HT-29 (cell line): ENCODE data around the gene ALDH16A1. TPM values are rescaled to one million over a fixed set of nuclear protein-coding genes. Genes with fewer than 3 reads are reported as not detected.
A peak's percentile ranks its signal among the peaks of the same experiment; 100 is the strongest.

ENCODE experiments used
- DNase-seq: peaks from one replicate; pipeline ENCODE4 v3.0.0-alpha.2; 2015; ENCODE audit warnings: low spot score
- total RNA-seq: library from RNA; depleted of rRNA; stranded (reverse); fragments of >200 nt; shearing (Covaris generic); gene quantifications from 2 replicates; pipeline ENCODE4 v1.2.3, GENCODE V29; 2014; rRNA removed

Gene ALDH16A1
- 214 and 224 TPM in 2 replicates for total RNA-seq

DNA sequence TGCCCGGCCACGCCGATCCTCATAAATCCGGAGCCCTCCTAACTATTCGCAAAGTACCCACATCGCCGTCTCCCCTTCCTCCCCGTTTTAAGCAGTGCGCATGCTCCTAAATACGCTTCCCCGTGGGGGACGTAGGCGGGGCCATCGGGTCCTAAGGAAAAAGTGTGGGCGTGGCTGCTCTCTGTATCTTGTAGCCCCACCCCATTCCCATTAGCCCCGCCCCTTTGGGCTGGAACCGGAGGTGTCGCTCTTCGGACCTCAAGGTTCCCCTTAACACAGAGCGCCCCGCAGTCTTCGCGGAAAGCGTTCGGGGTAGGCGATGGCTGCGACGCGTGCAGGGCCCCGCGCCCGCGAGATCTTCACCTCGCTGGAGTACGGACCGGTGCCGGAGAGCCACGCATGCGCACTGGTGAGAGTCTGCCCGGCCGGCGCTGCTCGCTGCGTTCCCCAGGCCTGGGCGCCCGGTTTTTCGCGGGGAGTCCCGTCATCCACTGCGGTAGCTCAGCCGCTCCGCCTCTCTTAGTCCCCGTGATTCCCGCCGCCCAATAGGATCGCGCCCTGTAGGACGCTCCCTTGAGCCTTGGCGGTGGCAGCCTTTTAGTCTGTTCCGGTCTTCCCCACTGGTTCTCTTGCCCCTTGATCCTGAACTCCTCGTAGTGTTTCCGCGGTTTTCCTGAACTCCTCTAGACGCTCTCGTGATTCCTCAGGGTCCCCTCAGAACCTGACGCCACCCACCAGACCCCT is at the start of gene ALDH16A1:
Gene ALDH16A1, plus strand, starts transcription at position 213 of the 744 bp plus-strand sequence. Its CDS starts 107 bp downstream, at position 320.
- peak; percentile 100 for DNase-seq

DNA sequence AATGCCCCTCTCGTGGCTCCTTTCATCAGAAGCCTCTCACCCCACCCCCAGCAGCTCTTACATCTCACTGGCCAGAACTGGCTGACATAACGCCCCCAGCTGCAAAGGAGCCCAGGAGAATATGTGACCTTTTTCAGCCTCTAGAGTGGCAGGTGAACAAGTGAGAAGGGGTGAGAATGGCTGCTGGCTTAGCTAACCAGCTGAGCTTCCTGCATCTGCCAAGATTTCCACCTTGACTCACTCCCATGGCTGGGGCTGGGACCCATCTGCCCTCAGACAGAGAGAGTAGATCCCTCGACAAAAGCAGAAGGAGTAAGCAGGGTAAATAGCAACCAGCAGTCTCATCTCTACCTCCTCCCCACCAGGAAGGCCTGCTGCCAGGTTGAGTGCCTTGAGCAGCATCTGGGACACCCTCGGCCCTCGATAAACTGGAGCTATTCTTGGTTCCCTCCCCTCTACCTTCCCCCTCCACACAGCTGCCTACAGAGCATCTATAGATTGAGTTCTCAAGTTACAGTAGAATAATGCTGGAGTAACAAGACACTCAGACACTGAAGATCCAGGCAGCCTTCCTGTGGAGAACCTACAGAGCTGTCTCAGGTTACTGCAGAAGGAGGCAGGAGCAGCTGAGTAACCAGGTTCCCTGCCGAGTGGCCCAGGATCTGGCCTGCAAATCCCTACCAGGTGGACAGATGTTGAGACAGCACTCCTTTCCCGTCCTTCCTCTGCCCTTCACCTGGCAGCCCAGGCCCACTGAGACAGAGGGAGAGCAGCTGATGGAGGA is 49.4 kb upstream of the ALDH16A1 start:
- no peak for DNase-seq

DNA sequence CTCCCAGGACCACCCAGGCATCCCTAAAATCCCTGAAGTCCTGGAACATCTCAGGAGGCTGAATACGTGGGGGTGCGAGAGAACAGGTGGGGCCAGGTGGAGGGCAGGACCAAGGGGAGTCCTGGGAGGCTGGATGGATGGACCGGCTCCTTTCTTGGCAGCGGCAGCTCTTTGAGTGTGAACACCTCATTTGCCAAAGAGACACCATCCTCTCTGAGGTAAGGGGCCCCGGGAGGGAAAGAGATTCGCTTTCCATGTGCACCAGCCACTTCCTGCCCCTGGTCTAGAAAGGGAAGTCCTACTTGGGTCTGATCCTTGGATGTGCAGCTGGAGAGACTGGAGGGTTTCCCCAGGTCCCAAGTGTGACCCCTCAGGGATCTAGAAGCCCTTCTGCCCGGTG is 45.9 kb upstream of the ALDH16A1 start:
- no peak for DNase-seq

DNA sequence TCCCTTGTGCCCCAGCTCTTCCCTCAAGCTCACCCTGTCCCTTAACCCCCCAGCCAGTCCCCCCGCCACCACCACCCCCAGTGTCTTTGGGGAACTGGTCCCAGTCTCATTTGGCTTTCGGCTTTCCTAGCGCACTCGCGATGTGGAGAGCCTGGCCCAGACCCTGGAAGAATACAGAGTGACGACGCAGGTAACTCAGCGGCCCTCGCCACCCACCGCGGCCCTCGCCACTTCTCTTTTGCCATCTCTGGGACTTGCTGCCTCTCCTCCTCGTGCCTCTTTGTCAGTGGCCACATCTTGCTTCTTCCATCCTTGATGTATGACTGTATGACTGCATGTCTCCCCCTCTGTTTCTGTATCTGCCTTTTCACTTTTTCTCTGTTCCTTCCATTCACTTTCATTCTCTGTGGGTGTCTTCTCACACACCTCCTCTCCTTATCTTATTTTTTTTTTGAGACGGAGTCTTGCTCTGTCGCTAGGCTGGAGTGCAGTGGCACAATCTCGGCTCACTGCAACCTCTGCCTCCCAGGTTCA is 45.5 kb upstream of the ALDH16A1 start:
- no peak for DNase-seq

DNA sequence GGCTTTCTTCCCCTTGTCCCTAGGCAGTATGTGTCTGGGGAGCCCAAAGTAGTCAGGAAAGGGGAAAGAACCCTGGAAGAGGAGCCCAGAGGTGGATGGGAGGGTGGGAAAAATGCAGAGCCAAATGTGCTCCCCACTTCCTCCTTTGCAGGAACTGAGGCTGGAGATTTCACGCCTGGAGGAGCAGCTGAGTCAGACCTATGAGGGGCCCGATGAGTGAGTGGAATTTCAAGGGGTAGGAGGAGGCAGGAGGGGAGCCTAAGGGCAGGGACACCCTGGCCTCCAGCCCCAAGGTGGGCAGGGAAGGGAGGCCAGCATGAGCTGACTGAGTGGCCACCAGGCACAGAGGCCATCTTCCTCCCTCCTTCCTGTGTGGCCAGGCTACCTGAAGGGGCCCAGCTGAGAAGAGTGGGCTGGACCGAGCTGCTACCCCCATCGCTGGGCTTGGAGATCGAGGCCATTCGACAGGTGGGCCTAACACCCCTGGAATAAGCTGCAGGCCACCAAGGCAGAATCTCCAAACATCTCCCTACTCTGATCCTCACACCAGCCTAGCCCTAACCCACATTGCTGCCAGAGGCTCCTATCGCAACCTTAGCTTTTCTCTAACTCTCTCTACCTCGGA is 44.1 kb upstream of the ALDH16A1 start:
- DNase-seq: no peak

DNA sequence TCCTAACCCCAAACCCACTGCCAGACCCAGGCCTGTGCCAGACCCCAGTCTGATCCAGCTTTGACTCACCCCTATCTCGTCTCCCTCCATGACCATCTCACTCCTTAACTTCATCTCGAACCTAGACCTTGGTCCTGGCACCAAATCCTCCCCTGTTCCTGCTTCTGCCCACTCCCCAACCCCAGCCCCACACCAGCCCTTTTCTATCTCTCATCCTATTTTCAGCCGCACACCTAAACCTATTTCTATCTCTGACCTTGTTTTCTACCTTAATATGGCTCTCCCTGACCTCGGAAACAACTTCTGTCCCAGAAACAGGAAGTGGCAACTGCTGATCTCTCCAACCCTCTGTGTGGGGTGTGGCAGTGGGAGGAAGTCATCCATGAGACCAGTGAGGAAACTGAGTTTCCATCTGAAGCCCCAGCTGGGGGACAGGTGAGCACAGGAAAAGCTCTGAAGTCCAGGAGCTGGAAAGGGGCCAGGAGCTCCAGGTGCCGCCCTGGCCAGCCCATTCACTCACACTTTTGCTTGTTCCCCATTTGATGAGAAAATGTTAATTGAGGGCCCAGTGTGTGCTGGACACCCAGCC is 43.5 kb upstream of the ALDH16A1 start:
- DNase-seq: no peak

DNA sequence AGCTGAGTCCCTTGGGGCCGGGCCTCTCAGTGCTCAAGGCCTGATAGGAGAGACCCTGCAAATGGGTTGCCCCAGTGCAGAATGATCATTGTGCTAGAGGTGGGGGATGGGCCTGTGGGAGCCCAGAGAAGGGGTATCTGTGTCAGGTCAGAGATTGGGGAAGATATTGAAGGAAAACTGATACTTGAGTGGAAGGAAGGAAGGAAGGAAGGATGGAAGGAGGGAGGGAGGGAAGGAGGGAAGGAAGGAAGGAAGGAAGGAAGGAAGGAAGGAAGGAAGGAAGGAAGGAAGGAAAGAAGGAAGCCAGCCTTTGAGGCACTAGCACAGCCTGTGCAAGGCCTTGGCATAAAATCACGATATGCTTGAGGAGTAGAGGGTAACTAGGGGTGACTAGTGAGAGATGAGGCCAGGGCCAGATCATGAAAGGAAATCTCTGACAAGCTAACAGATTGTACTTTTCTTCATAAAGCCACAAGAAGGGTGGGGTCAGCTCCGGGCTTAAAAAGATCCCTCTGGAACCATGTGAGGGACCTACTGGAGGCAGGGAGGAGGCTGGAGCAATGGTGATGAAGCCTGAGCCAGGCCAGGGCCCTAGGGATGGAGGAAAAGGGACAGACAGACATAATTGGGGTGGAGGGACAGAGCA is 41.2 kb upstream of the ALDH16A1 start:
- no peak for DNase-seq

DNA sequence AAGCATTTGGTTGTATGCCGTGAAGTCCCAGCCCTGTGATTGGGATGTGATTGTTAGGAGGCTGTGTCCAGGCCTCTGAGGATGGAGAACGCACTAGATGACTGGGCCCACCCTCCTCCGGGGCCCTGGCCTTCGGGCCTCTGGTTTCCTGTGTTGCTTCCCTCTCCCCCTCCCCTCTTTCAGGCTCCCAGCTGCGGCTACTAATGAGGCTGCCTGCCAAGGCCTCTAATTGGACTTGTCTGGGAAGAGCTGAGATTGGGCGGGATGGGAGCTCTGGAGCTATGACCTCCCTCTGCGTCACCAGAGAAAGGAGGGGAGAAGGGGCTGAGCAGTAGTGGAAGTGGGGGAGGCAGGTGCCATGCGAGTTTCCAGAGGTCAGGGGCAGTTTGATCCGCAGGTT is 39.7 kb upstream of the ALDH16A1 start:
- no peak for DNase-seq

DNA sequence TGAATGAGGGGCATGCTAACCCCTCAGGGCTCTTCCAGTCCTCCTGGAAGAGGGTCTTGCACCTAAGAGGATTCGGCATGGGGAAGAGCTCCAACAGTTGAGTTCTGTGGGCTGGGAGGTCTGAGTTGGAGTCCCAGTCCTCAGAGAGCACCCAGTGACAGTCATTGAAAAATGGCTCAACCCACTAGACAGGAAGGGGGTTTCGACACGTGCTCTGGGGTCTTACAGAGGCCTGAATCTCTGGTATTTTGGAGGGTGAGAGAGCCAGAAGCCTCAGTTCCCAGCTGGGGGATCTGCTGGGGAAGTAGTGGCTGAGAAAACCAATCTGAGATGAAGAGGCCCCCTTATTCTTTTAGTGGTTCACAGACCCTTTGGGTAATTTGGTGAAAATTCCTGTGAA is 38.8 kb upstream of the ALDH16A1 start:
- no peak for DNase-seq

DNA sequence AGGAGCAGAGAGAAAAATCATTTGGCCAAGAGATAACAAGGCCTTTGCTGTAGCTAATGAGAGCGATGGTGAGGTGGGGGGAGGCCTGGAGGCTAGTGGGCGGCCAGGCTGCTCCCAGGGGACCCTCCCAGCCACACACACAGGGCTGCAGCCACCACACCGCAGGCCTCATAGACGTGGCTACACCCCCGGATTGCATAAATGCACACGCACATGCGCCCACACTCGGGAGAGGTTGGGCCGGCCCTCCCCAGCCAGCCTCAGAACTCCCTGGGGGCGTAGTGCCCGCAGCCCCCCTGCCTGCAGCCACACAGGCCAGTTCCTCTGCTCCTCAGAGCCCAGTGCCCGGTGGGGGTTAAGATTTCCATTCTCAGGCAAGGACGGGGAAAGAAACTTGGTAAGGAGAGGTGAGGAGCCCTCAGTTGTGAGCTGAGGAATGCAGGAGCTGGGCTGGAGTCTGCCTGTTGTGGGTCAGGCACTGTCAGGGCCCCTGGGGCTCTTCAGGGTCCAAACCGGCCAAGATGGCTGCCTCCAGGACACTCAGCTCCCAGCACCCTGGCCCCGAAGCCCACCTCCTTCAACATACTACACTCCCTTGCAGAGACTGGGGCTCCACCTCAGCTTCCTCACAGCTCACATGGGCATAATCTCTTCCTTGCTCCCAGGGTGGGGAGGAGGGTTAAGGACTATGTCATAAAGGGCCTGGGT is 37.8 kb upstream of the ALDH16A1 start:
- DNase-seq: no peak

DNA sequence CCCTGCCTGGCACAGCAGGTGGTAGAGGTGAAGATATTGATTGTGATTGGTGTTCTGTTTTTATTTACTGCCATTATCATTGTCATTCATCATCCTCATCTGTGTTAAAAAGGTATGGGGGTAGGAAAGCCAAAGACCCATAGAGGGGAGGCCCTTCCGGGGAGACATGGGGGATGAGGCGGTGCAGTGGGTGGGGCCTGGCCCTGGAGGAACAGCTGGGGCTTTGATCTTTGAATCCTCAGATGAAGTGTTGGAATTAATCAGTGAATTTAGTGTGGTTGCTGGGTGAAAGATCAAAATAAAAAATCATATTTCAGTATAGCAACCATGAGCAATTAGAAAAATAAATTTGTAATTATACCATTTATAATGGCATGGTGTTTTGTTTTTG is 37.2 kb upstream of the ALDH16A1 start:
- DNase-seq: no peak

DNA sequence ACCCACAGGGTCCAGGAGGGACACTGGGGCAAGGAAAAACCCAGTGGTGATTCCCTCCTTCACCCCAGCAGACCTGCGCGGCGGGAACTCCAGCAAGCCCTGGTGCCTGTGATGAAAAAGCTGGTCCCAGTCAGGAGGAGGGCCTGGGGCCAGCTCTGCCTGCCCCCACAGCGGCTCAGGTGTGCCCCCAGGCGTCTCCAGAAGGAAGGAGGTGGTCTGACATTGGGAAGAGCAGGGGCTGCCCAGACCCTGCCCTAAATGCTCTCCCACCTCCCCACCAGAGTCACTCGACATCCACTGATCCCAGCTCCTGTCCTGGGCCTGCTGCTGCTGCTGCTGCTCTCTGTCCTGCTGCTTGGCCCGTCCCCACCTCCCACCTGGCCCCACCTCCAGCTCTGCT is 35.9 kb upstream of the ALDH16A1 start:
- DNase-seq: no peak

DNA sequence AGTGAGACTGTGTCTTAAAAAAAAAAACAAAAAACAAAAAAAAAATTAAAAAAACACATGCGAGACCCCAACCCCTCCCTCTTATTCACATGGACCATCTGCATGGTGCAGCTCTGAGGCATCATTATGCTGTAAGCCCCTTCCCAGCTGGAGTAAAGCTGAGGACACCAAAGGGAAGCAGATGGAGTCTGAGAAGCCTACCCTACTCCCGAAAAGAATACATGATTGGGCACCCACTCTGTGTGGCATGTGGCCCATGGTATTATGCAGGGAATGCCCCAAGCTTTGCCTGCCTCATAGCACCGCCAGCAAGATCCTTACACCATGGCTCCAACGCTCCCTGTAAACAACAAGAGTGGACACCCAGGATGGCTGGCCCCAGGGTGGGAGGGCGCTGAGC is 34.5 kb upstream of the ALDH16A1 start:
- no peak for DNase-seq

DNA sequence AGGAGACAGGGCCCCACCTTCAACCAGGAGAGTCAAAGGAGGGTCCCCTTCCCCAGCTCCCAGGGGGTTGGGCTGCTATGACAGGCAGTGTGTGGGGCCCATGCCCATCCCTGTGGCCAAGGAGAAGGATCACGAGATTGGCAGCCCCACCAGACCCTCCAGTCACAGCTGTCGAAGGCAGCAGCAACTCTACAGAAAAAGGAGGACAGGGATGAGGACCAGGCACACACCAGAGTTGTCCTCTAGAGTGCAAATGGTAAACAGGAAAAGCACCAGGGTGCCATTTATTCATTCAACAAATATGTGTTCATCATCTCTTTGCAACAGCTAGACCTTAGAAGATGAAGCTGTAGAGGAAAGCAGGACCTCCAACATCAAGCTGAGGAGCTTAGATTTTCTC is 33.9 kb upstream of the ALDH16A1 start:
- no peak for DNase-seq

DNA sequence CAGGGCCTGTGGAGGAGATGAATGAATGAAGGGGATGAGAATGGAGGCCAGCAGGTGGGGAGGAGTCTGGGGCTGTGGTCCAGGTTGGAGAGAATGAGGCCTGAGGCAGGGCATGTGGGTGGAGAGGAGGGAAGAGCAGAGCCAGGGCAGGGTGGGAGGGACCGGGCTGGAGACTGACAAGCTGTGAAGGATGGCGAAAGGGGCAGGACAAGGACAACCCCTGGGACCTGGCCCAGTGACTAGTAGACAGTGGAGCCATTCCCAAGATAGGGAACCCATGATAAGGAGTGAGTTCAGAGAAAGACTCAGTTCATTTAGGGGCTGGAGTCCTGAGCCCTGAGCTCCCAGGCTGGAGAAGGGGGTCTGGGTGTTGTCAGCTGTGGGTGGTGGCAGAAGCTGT is 32.8 kb upstream of the ALDH16A1 start:
- no peak for DNase-seq

DNA sequence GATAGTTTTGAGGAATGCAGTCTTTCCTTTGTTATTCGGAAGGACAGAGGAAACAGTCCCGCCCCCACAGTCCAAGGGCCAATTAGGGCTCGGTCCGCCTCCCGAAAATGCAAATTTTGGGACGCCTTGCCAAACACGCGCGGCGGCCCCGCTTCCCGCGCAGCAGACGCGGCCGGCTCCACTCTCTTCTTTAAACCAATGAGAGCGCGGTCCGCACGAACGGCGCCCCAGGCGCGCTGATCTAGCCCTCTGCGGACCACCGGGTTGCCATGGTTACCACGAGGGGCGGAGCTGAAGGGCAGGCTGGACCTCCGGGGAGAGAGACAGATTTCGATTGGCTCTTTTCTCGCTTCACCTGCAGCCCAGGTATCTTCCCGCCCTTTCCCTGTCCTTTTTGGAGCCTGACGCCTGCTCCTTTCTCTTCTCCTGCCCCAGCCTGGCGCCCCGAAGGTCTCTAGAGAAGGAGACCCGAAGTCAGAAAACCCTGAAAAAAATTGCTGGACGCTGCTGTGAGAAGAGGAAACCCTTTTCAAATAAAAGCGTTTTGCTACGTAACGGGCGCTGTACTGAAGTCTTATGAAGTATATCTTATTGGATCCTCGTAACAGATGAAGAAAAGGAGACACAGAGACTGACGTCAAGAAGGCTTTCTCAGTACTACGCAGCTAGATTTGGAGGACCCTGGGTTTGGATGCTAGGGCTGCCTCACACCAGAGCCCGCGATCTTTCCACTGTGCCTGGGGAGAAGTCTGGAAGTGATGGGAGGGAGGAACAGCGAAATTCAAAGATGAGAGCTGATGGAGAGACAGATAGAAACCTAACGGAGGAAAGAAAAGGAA is 31.8 kb upstream of the ALDH16A1 start:
- DNase-seq: peak; percentile 57

DNA sequence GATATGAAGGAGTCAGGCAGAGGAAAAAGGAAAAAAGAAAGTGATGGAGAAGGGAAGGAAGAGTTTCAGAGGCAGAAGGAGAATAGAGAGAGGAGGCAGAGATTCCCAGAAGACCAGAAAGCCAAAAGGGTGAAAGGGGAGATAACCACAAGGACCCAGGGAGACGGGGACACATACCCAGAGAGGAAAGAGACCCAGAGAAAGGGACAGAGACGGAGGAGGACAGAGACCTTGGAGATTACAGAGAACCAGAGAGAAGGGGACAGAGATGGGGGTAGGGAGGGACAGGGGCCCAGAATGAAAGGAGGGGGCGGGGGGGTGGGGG is 31.2 kb upstream of the ALDH16A1 start:
- no peak for DNase-seq

DNA sequence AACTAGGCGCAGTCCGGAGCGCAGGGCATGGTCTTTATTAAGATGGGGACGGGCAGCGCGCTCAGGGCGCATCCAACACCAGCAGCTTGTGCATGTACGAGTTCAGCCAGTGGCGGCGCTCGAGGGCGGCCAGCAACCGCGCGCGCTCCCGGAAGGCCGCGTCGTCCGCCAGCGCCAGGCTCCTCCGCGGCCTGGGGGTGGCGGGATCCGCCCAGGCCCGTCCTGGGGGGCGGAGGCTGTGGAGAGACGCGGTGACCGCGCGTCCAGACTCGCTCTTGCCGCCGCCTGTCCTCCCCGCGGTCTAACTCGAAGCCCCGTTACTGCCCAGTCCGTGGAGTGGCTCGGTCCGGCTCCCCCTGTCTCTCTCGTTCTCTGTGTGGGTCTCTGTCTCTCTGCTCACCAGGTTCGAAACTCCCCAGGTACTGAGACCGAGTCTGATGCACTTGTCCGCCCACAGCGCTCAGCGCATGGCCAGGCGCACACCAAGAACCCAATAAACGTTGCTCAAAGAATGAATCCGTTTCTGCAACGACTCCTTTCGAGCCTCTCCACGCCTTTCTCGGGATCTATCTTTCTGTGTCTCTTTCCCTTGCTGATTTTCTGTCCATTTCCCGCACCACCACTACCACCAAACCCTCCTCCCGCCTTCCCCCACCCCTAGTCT is 30.5 kb upstream of the ALDH16A1 start:
- no peak for DNase-seq
